HG02885 (cell line): ENCODE data around the gene PCDHA9.
"Not testable (repeated sequence)": the region's sequence is repeated elsewhere in the genome, so short reads cannot be mapped to it uniquely, and the experiment has no call there.

Experiments
- ATAC-seq: cut with Tn5 transposase; IDR thresholded peaks from one replicate; pipeline ENCODE4 v1.9.1; 2021; ENCODE audit warnings: mild to moderate bottlenecking; ENCODE audit not compliant: unreplicated experiment, poor library complexity

Gene PCDHA9

GRCh38 chr5:140848139-140849102 is at the start of gene PCDHA9:
Gene PCDHA9, plus strand, starts transcription at chr5:140848382. Its CDS starts 114 bp downstream, at chr5:140848496.
- ATAC-seq, result not testable (repeated sequence)

DNA sequence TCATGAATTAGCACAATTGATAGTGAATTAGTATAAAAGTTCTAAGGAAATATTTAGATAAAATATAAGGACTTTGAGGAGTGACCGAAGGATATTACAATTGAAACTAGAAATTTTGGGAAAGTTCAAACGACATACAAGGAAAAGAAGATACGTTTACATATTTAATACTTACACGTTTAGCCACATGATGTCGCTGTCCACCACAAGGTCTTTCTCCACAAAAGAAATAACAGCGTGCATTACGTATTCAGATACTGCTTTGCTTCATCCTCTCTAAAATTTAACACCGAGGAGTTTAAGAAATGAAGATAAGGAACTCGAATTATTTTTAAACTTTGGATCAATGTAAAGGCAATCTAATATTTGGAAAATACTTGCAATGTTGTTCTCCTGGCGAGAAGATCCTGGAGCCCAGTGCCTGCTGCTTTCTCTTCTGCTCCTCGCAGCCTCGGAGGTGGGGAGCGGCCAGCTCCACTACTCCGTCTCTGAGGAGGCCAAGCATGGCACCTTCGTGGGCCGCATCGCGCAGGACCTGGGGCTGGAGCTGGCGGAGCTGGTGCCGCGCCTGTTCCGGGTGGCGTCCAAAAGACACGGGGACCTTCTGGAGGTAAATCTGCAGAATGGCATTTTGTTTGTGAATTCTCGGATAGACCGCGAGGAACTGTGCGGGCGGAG is 47.2 kb upstream of the PCDHA9 start, which contains the start of gene PCDHA3:
Gene PCDHA3, plus strand, starts transcription at position 242 of the 678 bp plus-strand sequence.
- no peak for ATAC-seq

DNA sequence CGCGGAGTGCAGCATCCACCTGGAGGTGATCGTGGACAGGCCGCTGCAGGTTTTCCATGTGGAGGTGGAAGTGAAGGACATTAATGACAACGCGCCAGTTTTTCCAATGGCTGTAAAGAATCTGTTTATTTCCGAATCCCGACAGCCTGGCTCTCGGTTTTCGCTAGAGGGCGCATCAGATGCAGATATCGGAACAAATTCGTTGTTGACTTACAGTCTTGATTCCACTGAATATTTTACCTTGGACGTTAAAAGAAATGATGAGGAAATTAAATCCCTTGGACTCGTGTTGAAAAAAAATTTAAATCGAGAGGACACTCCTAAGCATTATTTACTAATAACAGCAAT is 46.7 kb upstream of the PCDHA9 start:
- ATAC-seq, result no peak

DNA sequence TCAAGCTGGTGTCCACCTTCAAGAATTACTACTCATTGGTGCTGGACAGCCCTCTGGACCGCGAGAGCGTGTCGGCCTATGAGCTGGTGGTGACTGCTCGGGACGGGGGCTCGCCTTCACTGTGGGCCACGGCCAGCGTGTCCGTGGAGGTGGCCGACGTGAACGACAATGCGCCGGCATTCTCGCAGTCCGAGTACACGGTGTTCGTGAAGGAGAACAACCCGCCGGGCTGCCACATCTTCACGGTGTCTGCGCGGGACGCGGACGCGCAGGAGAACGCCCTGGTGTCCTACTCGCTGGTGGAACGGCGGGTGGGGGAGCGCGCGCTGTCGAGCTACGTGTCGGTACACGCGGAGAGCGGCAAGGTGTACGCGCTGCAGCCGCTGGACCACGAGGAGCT is 45.8 kb upstream of the PCDHA9 start:
- ATAC-seq, result not testable (repeated sequence)

- no peak for ATAC-seq
These were observed 45.4 kb upstream of the PCDHA9 start for GRCh38 chr5:140802781-140803271.

DNA sequence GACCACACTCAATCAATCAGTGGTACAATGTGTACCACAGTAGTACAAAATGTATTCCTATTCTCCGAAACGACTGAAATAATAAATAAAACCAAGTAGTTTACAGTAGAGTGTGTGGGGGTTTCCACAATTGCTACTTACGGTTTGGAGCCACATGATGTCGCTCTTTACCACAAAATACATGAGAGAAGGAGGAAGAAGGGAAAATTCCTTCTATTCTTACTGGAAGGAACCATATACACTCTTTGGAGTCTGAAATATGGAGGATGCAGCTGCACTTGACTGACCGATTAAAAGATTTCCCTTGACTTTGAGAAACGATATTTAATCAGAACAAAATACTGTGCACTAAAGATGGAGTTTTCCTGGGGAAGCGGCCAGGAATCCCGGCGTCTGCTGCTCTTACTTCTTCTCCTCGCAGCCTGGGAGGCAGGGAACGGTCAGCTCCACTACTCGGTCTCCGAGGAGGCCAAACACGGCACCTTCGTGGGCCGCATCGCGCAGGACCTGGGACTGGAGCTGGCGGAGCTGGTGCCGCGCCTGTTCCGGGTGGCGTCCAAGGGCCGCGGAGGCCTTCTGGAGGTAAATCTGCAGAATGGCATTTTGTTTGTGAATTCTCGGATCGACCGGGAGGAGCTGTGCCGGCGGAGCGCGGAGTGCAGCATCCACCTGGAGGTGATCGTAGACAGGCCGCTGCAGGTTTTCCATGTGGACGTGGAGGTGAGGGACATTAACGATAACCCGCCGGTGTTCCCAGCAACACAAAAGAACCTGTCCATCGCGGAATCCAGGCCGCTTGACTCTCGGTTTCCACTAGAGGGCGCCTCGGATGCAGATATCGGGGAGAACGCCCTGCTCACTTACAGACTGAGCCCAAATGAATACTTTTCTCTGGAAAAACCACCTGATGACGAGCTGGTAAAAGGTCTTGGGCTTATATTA is 41.1 kb upstream of the PCDHA9 start, which contains the start of gene PCDHA4:
Gene PCDHA4, plus strand, starts transcription at position 235 of the 942 bp plus-strand sequence.
- ATAC-seq, result no peak

- not testable (repeated sequence) for ATAC-seq
These were observed 39.8 kb upstream of the PCDHA9 start for GRCh38 chr5:140808241-140808888.

GRCh38 chr5:140808889-140809291 is 39.3 kb upstream of the PCDHA9 start:
- ATAC-seq, result no peak

DNA sequence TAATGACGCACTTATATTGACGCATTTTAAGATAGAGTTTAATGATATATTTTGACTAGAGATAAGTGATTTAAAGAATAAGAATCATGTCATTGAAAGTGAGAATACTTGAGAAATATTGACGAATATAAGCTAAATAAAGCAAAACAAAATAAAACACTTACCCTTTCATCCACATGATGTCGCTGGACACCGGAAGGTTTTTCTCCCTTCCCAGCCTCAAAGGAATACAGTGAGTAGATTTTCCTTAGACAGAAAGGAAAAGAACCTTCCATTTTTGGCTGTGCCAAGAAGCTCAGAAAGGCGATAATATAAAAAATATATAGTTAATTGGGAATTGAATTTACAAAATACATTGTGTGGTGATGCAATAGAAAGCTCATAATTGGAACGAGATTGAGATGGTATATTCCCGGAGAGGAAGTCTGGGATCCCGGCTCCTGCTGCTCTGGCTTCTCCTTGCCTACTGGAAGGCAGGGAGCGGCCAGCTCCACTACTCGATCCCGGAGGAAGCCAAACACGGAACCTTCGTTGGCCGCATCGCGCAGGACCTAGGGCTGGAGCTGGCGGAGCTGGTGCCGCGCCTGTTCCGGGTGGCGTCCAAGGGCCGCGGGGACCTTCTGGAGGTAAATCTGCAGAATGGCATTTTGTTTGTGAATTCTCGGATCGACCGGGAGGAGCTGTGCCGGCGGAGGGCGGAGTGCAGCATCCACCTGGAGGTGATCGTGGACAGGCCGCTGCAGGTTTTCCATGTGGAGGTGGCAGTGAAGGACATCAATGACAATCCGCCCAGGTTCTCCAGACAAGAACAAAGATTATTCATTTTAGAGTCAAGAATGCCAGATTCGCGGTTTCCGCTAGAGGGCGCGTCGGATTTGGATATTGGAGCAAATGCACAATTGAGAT is 26.6 kb upstream of the PCDHA9 start, which contains the start of gene PCDHA5:
Gene PCDHA5, plus strand, starts transcription at position 239 of the 906 bp plus-strand sequence.
- ATAC-seq, result no peak

DNA sequence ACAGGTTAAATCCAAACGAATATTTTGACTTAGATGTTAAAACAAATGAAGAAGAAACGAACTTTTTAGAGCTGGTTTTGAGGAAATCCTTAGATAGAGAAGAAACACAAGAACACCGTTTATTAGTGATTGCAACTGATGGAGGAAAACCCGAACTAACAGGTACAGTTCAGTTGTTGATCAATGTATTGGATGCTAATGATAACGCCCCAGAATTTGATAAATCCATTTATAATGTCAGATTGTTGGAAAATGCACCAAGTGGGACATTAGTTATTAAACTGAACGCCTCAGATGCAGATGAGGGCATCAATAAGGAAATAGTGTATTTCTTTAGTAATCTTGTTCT is 25.9 kb upstream of the PCDHA9 start:
- ATAC-seq, result no peak

GRCh38 chr5:140822969-140823368 is 25.2 kb upstream of the PCDHA9 start:
- not testable (repeated sequence) for ATAC-seq

GRCh38 chr5:140823475-140823874 is 24.7 kb upstream of the PCDHA9 start:
- ATAC-seq, result no peak

DNA sequence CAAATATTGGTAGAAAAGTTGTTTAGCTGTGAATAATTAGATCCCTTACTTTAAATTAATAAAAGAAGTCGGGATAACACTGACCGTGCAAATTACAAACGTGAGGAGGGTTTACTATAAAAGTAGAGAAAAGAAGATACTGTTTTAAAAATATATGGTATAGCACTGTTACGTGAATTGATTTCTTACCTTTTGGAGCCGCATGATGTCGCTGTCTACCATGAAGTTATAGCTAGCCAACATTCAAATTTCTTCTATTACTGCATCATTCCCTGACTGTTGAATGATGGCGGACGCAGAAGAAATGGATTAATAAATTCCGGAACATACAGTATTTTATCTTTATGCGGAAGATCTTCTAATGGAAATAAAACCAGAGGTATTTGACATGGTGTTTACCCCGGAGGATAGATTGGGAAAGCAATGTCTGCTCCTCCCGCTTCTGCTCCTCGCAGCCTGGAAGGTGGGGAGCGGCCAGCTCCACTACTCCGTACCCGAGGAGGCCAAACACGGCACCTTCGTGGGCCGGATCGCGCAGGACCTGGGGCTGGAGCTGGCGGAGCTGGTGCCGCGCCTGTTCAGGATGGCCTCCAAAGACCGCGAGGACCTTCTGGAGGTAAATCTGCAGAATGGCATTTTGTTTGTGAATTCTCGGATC is 20.3 kb upstream of the PCDHA9 start, which contains the start of gene PCDHA6:
Gene PCDHA6, plus strand, starts transcription at position 257 of the 658 bp plus-strand sequence. Its CDS starts 132 bp downstream, at position 389.
- no peak for ATAC-seq

DNA sequence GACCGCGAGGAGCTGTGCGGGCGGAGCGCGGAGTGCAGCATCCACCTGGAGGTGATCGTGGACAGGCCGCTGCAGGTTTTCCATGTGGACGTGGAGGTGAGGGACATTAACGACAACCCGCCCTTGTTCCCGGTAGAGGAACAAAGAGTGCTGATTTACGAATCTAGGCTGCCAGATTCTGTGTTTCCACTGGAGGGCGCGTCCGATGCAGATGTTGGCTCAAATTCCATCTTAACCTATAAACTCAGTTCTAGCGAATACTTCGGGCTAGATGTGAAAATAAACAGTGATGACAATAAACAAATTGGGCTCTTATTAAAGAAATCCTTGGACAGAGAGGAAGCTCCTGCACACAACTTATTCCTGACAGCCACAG is 19.8 kb upstream of the PCDHA9 start:
- no peak for ATAC-seq

GRCh38 chr5:140829511-140830501 is 18.4 kb upstream of the PCDHA9 start:
- not testable (repeated sequence) for ATAC-seq

GRCh38 chr5:140833993-140834392 is 14.2 kb upstream of the PCDHA9 start, which contains the start of gene PCDHA7:
Gene PCDHA7, plus strand, starts transcription at chr5:140834269. Its CDS starts 115 bp downstream, at chr5:140834384.
- ATAC-seq, result no peak
